Measurements from ENCODE around the gene SLC35B3. TPM values are rescaled to one million over a fixed set of nuclear protein-coding genes. Genes with fewer than 3 reads are reported as not detected.
"Not testable (repeated sequence)": the region's sequence is repeated elsewhere in the genome, so short reads cannot be mapped to it uniquely, and the experiment has no call there.

The SLC35B3 gene
- total and polyA plus RNA-seq, 2 donors (not counting 3 experiments of a cell fraction or from before 2014, with no cell fraction given): 11.9 to 21.5 TPM

GRCh38 chr6:8462169-8462568, 26.8 kb upstream of the SLC35B3 start:
- dilution Hi-C loops (cut with MboI; ENCODE audit: extremely low pct_ligation_motif_present, low sequenced_read_pairs) (no loop called here), intact Hi-C loops (cut with micrococcal nuclease) (no loop called here)
- ChIA-PET CTCF (interaction anchor here (1.3 kb wide), 1 partner anchor 1967 kb away, joined by 4 read pairs; no protein-coding TSS in a partner anchor), POLR2A (no interaction called here)
- Histone ChIP-seq H3K9me1 (replicated peaks; ENCODE audit: control insufficient read depth, extremely low read depth, insufficient read depth, low read length) (no peaks in the 10 kb centered on the region), H3K27me3 (ENCODE audit: control insufficient read depth in 2 of 2, insufficient read depth in 2 of 2, low read length in 2 of 2) (no peaks in the 10 kb centered on the region), H4K20me1 (replicated peaks; ENCODE audit: control insufficient read depth, extremely low read depth, insufficient read depth, low read length) (no peaks in the 10 kb centered on the region), H3K9me3 (replicated peaks; ENCODE audit: control insufficient read depth, insufficient read depth, low read length) (no peaks in the 10 kb centered on the region), H3K36me3 (ENCODE audit: control insufficient read depth in 2 of 2, extremely low read depth in 1 of 2, insufficient read depth in 2 of 2, low read length in 2 of 2) (no peaks in the 10 kb centered on the region), H3K4me3 (replicated peaks in 1 of 3; ENCODE audit: insufficient read depth in 1 of 3, low read depth in 1 of 3, low read length in 3 of 3) (no peak overlapping the region), H3K4me2 (ENCODE audit: insufficient read depth, low read length) (no peak overlapping the region), H3K4me1 (ENCODE audit: control insufficient read depth, extremely low read depth, insufficient read depth, low read length) (no peaks in the 10 kb centered on the region), H3K27ac (ENCODE audit: insufficient read depth, low read depth, low read length) (no peak overlapping the region), H3K79me2 (ENCODE audit: control insufficient read depth, insufficient read depth, low read length) (no peaks in the 10 kb centered on the region), H3K9ac (replicated peaks; ENCODE audit: extremely low read depth, insufficient read depth, low read length) (no peak overlapping the region), H2AFZ (ENCODE audit: low read depth, low read length) (no peak overlapping the region)
- no peak for DNase-seq (ENCODE audit: low read depth, low spot score)
- BruUV-seq (replicated peaks): no TSS peak
- no peak for TF ChIP-seq POLR2A (IDR thresholded peaks at IDR 0.05; ENCODE audit: low read depth, low read length)
- no peak for FAIRE-seq

GRCh38 chr6:8446391-8446790, 11.0 kb upstream of the SLC35B3 start:
- ChIA-PET CTCF (no interaction called here), POLR2A (no interaction called here)
- dilution Hi-C loops (cut with MboI; ENCODE audit: extremely low pct_ligation_motif_present, low sequenced_read_pairs): no loop called here
- Histone ChIP-seq H4K20me1 (replicated peaks; ENCODE audit: control insufficient read depth, extremely low read depth, insufficient read depth, low read length) (no peaks in the 10 kb centered on the region), H3K27ac (ENCODE audit: insufficient read depth, low read depth, low read length) (no peak overlapping the region), H3K4me1 (ENCODE audit: control insufficient read depth, extremely low read depth, insufficient read depth, low read length) (no peaks in the 10 kb centered on the region), H3K4me2 (ENCODE audit: insufficient read depth, low read length) (no peak overlapping the region), H3K9me3 (replicated peaks; ENCODE audit: control insufficient read depth, insufficient read depth, low read length) (no peaks in the 10 kb centered on the region), H3K4me3 (replicated peaks in 1 of 3; ENCODE audit: insufficient read depth in 1 of 3, low read depth in 1 of 3, low read length in 3 of 3) (no peak overlapping the region), H3K36me3 (ENCODE audit: control insufficient read depth in 2 of 2, extremely low read depth in 1 of 2, insufficient read depth in 2 of 2, low read length in 2 of 2) (no peaks in the 10 kb centered on the region), H3K79me2 (ENCODE audit: control insufficient read depth, insufficient read depth, low read length) (no peaks in the 10 kb centered on the region), H2AFZ (ENCODE audit: low read depth, low read length) (no peak overlapping the region), H3K9me1 (replicated peaks; ENCODE audit: control insufficient read depth, extremely low read depth, insufficient read depth, low read length) (no peaks in the 10 kb centered on the region), H3K27me3 (ENCODE audit: control insufficient read depth in 2 of 2, insufficient read depth in 2 of 2, low read length in 2 of 2) (peaks cover 0 to 2% of the 10 kb centered on the region in 2 experiments), H3K9ac (replicated peaks; ENCODE audit: extremely low read depth, insufficient read depth, low read length) (no peak overlapping the region)
- DNase-seq (ENCODE audit: low read depth, low spot score) (no peak), FAIRE-seq (no peak)
- intact Hi-C loops (cut with micrococcal nuclease): no loop called here
- TF ChIP-seq CTCF (IDR thresholded peaks at IDR 0.05; ENCODE audit: extremely low read depth in 1 of 2, insufficient read depth in 1 of 2, low read depth in 1 of 2, low read length in 2 of 2) (no peak), POLR2A (IDR thresholded peaks at IDR 0.05; ENCODE audit: low read depth, low read length) (no peak), EZH2 (IDR thresholded peaks at IDR 0.05; ENCODE audit: borderline replicate concordance, low read depth, low read length, severe bottlenecking) (no peak)
- no TSS peak for BruUV-seq (replicated peaks)

GRCh38 chr6:8445930-8446329, 10.6 kb upstream of the SLC35B3 start:
- H2AFZ ChIP-seq (ENCODE audit: low read depth, low read length); CTCF ChIA-PET; intact Hi-C loops (cut with micrococcal nuclease); H3K36me3 ChIP-seq (ENCODE audit: control insufficient read depth in 2 of 2, extremely low read depth in 1 of 2, insufficient read depth in 2 of 2, low read length in 2 of 2); H3K27ac ChIP-seq (ENCODE audit: insufficient read depth, low read depth, low read length); H3K27me3 ChIP-seq (ENCODE audit: control insufficient read depth in 2 of 2, insufficient read depth in 2 of 2, low read length in 2 of 2); H3K4me2 ChIP-seq (ENCODE audit: insufficient read depth, low read length); DNase-seq (ENCODE audit: low read depth, low spot score); FAIRE-seq; POLR2A ChIA-PET; H4K20me1 ChIP-seq (replicated peaks; ENCODE audit: control insufficient read depth, extremely low read depth, insufficient read depth, low read length); BruUV-seq (replicated peaks); H3K4me1 ChIP-seq (ENCODE audit: control insufficient read depth, extremely low read depth, insufficient read depth, low read length); H3K79me2 ChIP-seq (ENCODE audit: control insufficient read depth, insufficient read depth, low read length); dilution Hi-C loops (cut with MboI; ENCODE audit: extremely low pct_ligation_motif_present, low sequenced_read_pairs); H3K4me3 ChIP-seq (replicated peaks in 1 of 3; ENCODE audit: insufficient read depth in 1 of 3, low read depth in 1 of 3, low read length in 3 of 3); H3K9me3 ChIP-seq (replicated peaks; ENCODE audit: control insufficient read depth, insufficient read depth, low read length); H3K9me1 ChIP-seq (replicated peaks; ENCODE audit: control insufficient read depth, extremely low read depth, insufficient read depth, low read length); H3K9ac ChIP-seq (replicated peaks; ENCODE audit: extremely low read depth, insufficient read depth, low read length): not testable (repeated sequence)

Measured in endothelial cell of umbilical vein (primary cell).